Neural progenitor cell (in vitro differentiated cells): Measurements from ENCODE around the gene CHRNA10. TPM values are rescaled to one million over a fixed set of nuclear protein-coding genes. Genes with fewer than 3 reads are reported as not detected.

ENCODE experiments used
- DNase-seq: peaks from one replicate; pipeline ENCODE4 v3.0.0-alpha.2; 2016; ENCODE audit warnings: low spot score
- H2AFZ ChIP-seq: fragments of 200-600 bp; sonication (generic); replicated peaks from 2 replicates; pipeline ENCODE4 v1.6.1; 2016; ENCODE audit warnings: antibody characterized with exemption
- H3F3A ChIP-seq: fragments of 200-600 bp; sonication (generic); 2 replicates; pipeline ENCODE4 v1.6.1; 2016; ENCODE audit warnings: antibody characterized with exemption, low read depth
- H3K27ac ChIP-seq: fragments of 200-600 bp; sonication (generic); 2 replicates; pipeline ENCODE4 v1.5.1; 2016; ENCODE audit warnings: mild to moderate bottlenecking
- H3K27me3 ChIP-seq: fragments of 200-600 bp; sonication (generic); 2 replicates; pipeline ENCODE4 v1.6.1; 2016; ENCODE audit warnings: mild to moderate bottlenecking, moderate library complexity
- H3K36me3 ChIP-seq: fragments of 200-600 bp; sonication (generic); 2 replicates; pipeline ENCODE4 v1.5.1; 2016
- H3K4me1 ChIP-seq: fragments of 200-600 bp; sonication (generic); 2 replicates; pipeline ENCODE4 v1.6.1; 2016; ENCODE audit warnings: mixed run types
- H3K4me2 ChIP-seq: fragments of 200-600 bp; sonication (generic); 2 replicates; pipeline ENCODE4 v1.6.1; 2016
- H3K4me3 ChIP-seq: fragments of 200-600 bp; sonication (generic); 2 replicates; pipeline ENCODE4 v1.5.1; 2016
- H3K79me2 ChIP-seq: fragments of 200-600 bp; sonication (generic); 2 replicates; pipeline ENCODE4 v1.6.1; 2016; ENCODE audit warnings: low read depth
- H3K9ac ChIP-seq: fragments of 200-600 bp; sonication (generic); 2 replicates; pipeline ENCODE4 v1.6.1; 2016
- H3K9me3 ChIP-seq: fragments of 200-600 bp; sonication (generic); 2 replicates; pipeline ENCODE4 v1.5.1; 2016; ENCODE audit warnings: low read depth
- H4K20me1 ChIP-seq: fragments of 200-600 bp; sonication (generic); 2 replicates; pipeline ENCODE4 v1.6.1; 2016; ENCODE audit warnings: low read depth
- H3K27ac Mint-ChIP-seq: 3 replicates; pipeline ENCODE4 v1.8.0; 2021; ENCODE audit warnings: mixed read lengths
- H3K27me3 Mint-ChIP-seq: 2 replicates; pipeline ENCODE4 v1.8.0; 2022; ENCODE audit warnings: low read depth, mild to moderate bottlenecking, inconsistent platforms, moderate library complexity, mixed read lengths; ENCODE audit not compliant: insufficient read depth
- H3K36me3 Mint-ChIP-seq: 3 replicates; pipeline ENCODE4 v1.8.0; 2021; ENCODE audit warnings: mixed read lengths
- H3K4me1 Mint-ChIP-seq: 3 replicates; pipeline ENCODE4 v1.8.0; 2021; ENCODE audit warnings: mixed read lengths
- H3K4me3 Mint-ChIP-seq: 3 replicates; pipeline ENCODE4 v1.8.0; 2021; ENCODE audit warnings: mild to moderate bottlenecking, moderate library complexity, mixed read lengths
- H3K9me3 Mint-ChIP-seq: 3 replicates; pipeline ENCODE4 v1.8.0; 2020; ENCODE audit warnings: mixed read lengths
- EZH2 ChIP-seq: fragments of 200-600 bp; sonication (generic); IDR thresholded peaks from 2 replicates; pipeline ENCODE4 v1.6.1; 2017; ENCODE audit warnings: antibody characterized with exemption, mild to moderate bottlenecking, moderate library complexity
- EZH2phosphoT487 ChIP-seq: fragments of 200-600 bp; sonication (generic); IDR thresholded peaks from 2 replicates; pipeline ENCODE4 v1.6.1; 2017; ENCODE audit warnings: antibody characterized with exemption
- total RNA-seq: library from RNA; depleted of rRNA; stranded (reverse); fragments of >200 nt; gene quantifications from 2 replicates; pipeline ENCODE4 v1.2.3, GENCODE V29; 2015; ENCODE audit warnings: low replicate concordance
- TF ChIP-seq, protein P1 (sequence below): fragments of 200-600 bp; sonication (generic); IDR thresholded peaks from 2 replicates; pipeline ENCODE4 v1.5.1; 2017; ENCODE audit warnings: antibody characterized with exemption, mild to moderate bottlenecking

CHRNA10 gene
- total RNA-seq, 1 donor from 2014 or later = 0.21 TPM

- Histone ChIP-seq H3K9me3 (no peaks in the 10 kb centered on the region), H3K9ac (no peak overlapping the region), H3K4me3 (no peak overlapping the region), H3K79me2 (no peaks in the 10 kb centered on the region), H3K4me1 (no peaks in the 10 kb centered on the region), H3K27me3 (no peaks in the 10 kb centered on the region), H3K27ac (no peak overlapping the region), H3K36me3 (no peaks in the 10 kb centered on the region), H3F3A (no peaks in the 10 kb centered on the region), H2AFZ (no peak overlapping the region), H3K4me2 (no peak overlapping the region), H4K20me1 (no peaks in the 10 kb centered on the region)
- DNase-seq = no peak
- no peaks in the 10 kb centered on the region for H3K36me3 Mint-ChIP-seq
- TF ChIP-seq EZH2phosphoT487 = no peak
- no peak overlapping the region for H3K4me3 Mint-ChIP-seq
- H3K27me3 Mint-ChIP-seq = peaks cover 5% of the 10 kb centered on the region
- H3K4me1 Mint-ChIP-seq = no peaks in the 10 kb centered on the region
- H3K9me3 Mint-ChIP-seq = peaks cover 3% of the 10 kb centered on the region
- H3K27ac Mint-ChIP-seq = no peak overlapping the region
Observed at GRCh38 chr11:3635641-3636375, 35.4 kb downstream of the CHRNA10 start.

DNA sequence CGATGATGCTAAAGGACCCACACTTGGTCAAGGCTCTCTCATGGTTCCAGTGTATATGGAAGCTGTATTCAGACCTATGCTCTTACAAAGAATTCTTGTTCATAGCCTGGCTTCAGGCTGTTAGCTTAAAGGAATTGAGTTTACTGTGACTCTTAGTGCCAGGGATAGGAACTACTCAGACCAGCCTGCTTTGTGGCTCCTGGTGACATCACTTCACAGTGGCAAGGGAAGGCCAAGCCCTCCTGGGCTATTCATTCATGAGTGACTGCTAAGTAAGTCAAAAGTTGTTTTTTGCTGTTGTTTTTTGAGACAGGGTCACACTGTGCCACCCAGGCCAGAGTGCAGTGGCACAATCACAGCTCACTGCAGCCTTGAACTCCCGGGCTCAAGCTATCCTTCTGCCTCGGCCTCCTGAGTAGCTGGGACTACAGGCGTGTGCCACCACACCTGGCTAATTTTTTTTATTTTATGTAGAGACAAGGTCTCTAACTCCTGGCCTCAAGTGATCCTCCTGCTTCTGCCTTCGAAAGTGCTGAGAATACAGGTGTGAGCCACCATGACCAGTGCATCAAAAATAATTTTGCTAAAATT is 39.0 kb downstream of the CHRNA10 start:
- peaks cover 2% of the 10 kb centered on the region for H3K27me3 Mint-ChIP-seq
- Histone ChIP-seq H3K4me3 (no peak overlapping the region), H3K9ac (no peak overlapping the region), H3K4me1 (no peaks in the 10 kb centered on the region), H3K27me3 (no peaks in the 10 kb centered on the region), H4K20me1 (no peaks in the 10 kb centered on the region), H2AFZ (no peak overlapping the region), H3K36me3 (no peaks in the 10 kb centered on the region), H3K27ac (no peak overlapping the region), H3F3A (no peaks in the 10 kb centered on the region), H3K9me3 (no peaks in the 10 kb centered on the region), H3K79me2 (no peaks in the 10 kb centered on the region), H3K4me2 (no peak overlapping the region)
- H3K36me3 Mint-ChIP-seq = no peaks in the 10 kb centered on the region
- H3K27ac Mint-ChIP-seq = no peak overlapping the region
- peaks cover 3% of the 10 kb centered on the region for H3K9me3 Mint-ChIP-seq
- H3K4me3 Mint-ChIP-seq = no peak overlapping the region
- no peak for DNase-seq
- no peaks in the 10 kb centered on the region for H3K4me1 Mint-ChIP-seq
- TF ChIP-seq, protein P1, sequence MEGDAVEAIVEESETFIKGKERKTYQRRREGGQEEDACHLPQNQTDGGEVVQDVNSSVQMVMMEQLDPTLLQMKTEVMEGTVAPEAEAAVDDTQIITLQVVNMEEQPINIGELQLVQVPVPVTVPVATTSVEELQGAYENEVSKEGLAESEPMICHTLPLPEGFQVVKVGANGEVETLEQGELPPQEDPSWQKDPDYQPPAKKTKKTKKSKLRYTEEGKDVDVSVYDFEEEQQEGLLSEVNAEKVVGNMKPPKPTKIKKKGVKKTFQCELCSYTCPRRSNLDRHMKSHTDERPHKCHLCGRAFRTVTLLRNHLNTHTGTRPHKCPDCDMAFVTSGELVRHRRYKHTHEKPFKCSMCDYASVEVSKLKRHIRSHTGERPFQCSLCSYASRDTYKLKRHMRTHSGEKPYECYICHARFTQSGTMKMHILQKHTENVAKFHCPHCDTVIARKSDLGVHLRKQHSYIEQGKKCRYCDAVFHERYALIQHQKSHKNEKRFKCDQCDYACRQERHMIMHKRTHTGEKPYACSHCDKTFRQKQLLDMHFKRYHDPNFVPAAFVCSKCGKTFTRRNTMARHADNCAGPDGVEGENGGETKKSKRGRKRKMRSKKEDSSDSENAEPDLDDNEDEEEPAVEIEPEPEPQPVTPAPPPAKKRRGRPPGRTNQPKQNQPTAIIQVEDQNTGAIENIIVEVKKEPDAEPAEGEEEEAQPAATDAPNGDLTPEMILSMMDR = no peak
- TF ChIP-seq EZH2phosphoT487 (no peak), EZH2 (no peak)

DNA sequence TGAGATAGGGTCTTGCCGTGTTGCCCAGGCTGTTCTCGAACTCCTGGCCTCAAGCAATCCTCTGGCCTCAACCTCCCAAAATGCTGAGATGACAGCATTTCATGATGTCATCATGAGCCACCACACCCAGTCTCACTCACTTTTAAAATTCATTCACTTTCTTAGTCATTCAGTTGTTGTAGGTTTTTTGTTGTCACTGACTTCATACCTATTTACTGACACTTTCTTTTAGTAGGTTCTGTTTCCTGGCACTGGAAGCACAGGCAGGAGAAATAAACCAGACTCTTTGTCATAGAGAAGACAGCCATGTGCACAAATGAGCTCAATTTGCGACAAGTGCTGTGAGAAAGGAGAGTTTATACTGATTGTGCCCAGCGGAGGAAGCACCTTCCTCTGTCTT is 39.9 kb downstream of the CHRNA10 start:
- Histone ChIP-seq H3K4me3 (no peak overlapping the region), H3K27me3 (no peaks in the 10 kb centered on the region), H2AFZ (no peak overlapping the region), H3K79me2 (no peaks in the 10 kb centered on the region), H3F3A (no peaks in the 10 kb centered on the region), H3K27ac (no peak overlapping the region), H4K20me1 (no peaks in the 10 kb centered on the region), H3K9me3 (no peaks in the 10 kb centered on the region), H3K4me2 (no peak overlapping the region), H3K36me3 (no peaks in the 10 kb centered on the region), H3K4me1 (no peaks in the 10 kb centered on the region), H3K9ac (no peak overlapping the region)
- Mint-ChIP-seq H3K4me1 (no peaks in the 10 kb centered on the region), H3K27ac (no peak overlapping the region), H3K9me3 (peaks cover 2% of the 10 kb centered on the region), H3K27me3 (peaks cover 2% of the 10 kb centered on the region), H3K4me3 (no peak overlapping the region), H3K36me3 (no peaks in the 10 kb centered on the region)
- no peak for TF ChIP-seq EZH2
- DNase-seq = no peak

DNA sequence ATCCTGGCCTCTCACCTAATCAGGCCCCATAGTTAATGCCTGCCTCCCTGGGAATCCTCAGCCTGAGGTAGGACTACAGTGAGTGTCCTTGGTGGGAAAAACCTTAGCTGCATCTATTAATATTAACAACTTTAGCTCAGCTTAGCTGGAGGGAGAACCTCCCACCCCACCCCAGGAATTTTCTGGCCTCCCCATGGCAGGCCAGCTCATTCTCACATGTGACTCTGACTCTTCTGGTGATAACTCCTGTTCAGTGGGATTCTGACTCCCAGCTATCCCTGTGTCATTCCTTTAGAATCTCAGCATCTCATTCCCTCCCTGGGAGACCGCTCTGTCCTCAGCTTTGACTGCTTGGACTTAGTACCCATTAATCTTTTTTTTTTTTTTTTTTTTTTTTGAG is 43.9 kb downstream of the CHRNA10 start:
- TF ChIP-seq EZH2phosphoT487 (no peak), EZH2 (no peak)
- TF ChIP-seq, protein P1 = no peak
- H3K9me3 ChIP-seq = no peaks in the 10 kb centered on the region
- H3K27ac ChIP-seq = no peak overlapping the region
- H3K79me2 ChIP-seq = no peaks in the 10 kb centered on the region
- H3K27ac Mint-ChIP-seq = no peak overlapping the region
- no peaks in the 10 kb centered on the region for H3K4me1 Mint-ChIP-seq
- no peaks in the 10 kb centered on the region for H3K36me3 ChIP-seq
- H3K9ac ChIP-seq = no peak overlapping the region
- no peaks in the 10 kb centered on the region for H3K9me3 Mint-ChIP-seq
- H3K36me3 Mint-ChIP-seq = no peaks in the 10 kb centered on the region
- no peaks in the 10 kb centered on the region for H3K4me1 ChIP-seq
- peaks cover 3% of the 10 kb centered on the region for H3K27me3 Mint-ChIP-seq
- no peaks in the 10 kb centered on the region for H4K20me1 ChIP-seq
- no peak overlapping the region for H3K4me3 Mint-ChIP-seq
- no peaks in the 10 kb centered on the region for H3K27me3 ChIP-seq
- H3F3A ChIP-seq = no peaks in the 10 kb centered on the region
- H3K4me2 ChIP-seq = no peak overlapping the region
- H3K4me3 ChIP-seq = no peak overlapping the region
- no peak for DNase-seq
- H2AFZ ChIP-seq = no peak overlapping the region
